Fibroblast of the aortic adventitia (primary cell): Measurements from ENCODE around the gene ATXN7L1. TPM values are rescaled to one million over a fixed set of nuclear protein-coding genes. Genes with fewer than 3 reads are reported as not detected.

Experiments
- DNase-seq: peaks from one replicate; pipeline ENCODE4 v3.0.0-alpha.2; 2010; ENCODE audit warnings: low read depth
- H3K4me3 ChIP-seq: 2 replicates; pipeline ENCODE4 v1.5.1; 2011; ENCODE audit warnings: low read depth, mild to moderate bottlenecking, control low read depth, low read length, moderate library complexity
- CTCF ChIP-seq: IDR thresholded peaks from 2 replicates; pipeline ENCODE4 v1.5.1; 2011; ENCODE audit warnings: mild to moderate bottlenecking, low read length, control low read depth, inconsistent platforms; ENCODE audit not compliant: insufficient read depth
- total RNA-seq: library from RNA; depleted of rRNA; stranded (reverse); fragments of >200 nt; gene quantifications from 2 replicates; pipeline ENCODE4 v1.2.3, GENCODE V29; 2012; ENCODE audit warnings: low replicate concordance

The ATXN7L1 gene
- total RNA-seq, 1 donor: 13.8 TPM

GRCh38 chr7:105719919-105720318 is 156.5 kb downstream of the ATXN7L1 start:
- no peak overlapping the region for H3K4me3 ChIP-seq
- TF ChIP-seq CTCF: no peak
- no peak for DNase-seq

- no peak overlapping the region for H3K4me3 ChIP-seq
- no peak for DNase-seq
- no peak for TF ChIP-seq CTCF
These were observed 157.0 kb downstream of the ATXN7L1 start for GRCh38 chr7:105719395-105719794.

GRCh38 chr7:105718511-105718925 is 157.9 kb downstream of the ATXN7L1 start:
- TF ChIP-seq CTCF: no peak
- no peak overlapping the region for H3K4me3 ChIP-seq
- no peak for DNase-seq

- no peak for DNase-seq
- no peak overlapping the region for H3K4me3 ChIP-seq
- no peak for TF ChIP-seq CTCF
These were observed 160.9 kb downstream of the ATXN7L1 start for GRCh38 chr7:105715528-105715927.

- peak; percentile 14 for TF ChIP-seq CTCF
- no peak overlapping the region for H3K4me3 ChIP-seq
- peak; percentile 28 for DNase-seq
These were observed 162.6 kb downstream of the ATXN7L1 start for GRCh38 chr7:105713488-105714465.

- DNase-seq: no peak
- H3K4me3 ChIP-seq: no peak overlapping the region
- TF ChIP-seq CTCF: no peak
These were observed 163.5 kb downstream of the ATXN7L1 start for GRCh38 chr7:105712877-105713276.
